Activated effector memory CD4-positive, alpha-beta T cell treated with Interleukin-2 at 50 U/mL for 16 hours (primary cell): ENCODE measurements around the gene SLC47A2.
"Not testable (repeated sequence)": the region's sequence is repeated elsewhere in the genome, so short reads cannot be mapped to it uniquely, and the experiment has no call there.

Source experiments
- DNase-seq: peaks from one replicate; pipeline ENCODE4 v3.0.0-alpha.2; 2020

SLC47A2 gene

GRCh38 chr17:19706791-19707727 is 9.3 kb downstream of the SLC47A2 start:
- no peak for DNase-seq

- no peak for DNase-seq
Observed at GRCh38 chr17:19705771-19706770, 10.3 kb downstream of the SLC47A2 start.

- DNase-seq: no peak
Observed at GRCh38 chr17:19705201-19705600, 11.2 kb downstream of the SLC47A2 start.

GRCh38 chr17:19703828-19704613 is 12.4 kb downstream of the SLC47A2 start:
- no peak for DNase-seq

GRCh38 chr17:19703106-19703827 is 13.1 kb downstream of the SLC47A2 start:
- DNase-seq: no peak

GRCh38 chr17:19702217-19702641 is 14.2 kb downstream of the SLC47A2 start:
- DNase-seq: no peak

GRCh38 chr17:19686400-19687090 is 29.8 kb downstream of the SLC47A2 start:
- no peak for DNase-seq

GRCh38 chr17:19684909-19685580 is 31.3 kb downstream of the SLC47A2 start:
- not testable (repeated sequence) for DNase-seq

- DNase-seq: no peak
Observed at GRCh38 chr17:19683117-19683516, 33.3 kb downstream of the SLC47A2 start.

- DNase-seq: no peak
Observed at GRCh38 chr17:19678581-19679453, 37.6 kb downstream of the SLC47A2 start.

- no peak for DNase-seq
Observed at GRCh38 chr17:19677736-19678379, 38.5 kb downstream of the SLC47A2 start.

- DNase-seq: no peak
Observed at GRCh38 chr17:19676896-19677295, 39.5 kb downstream of the SLC47A2 start.

GRCh38 chr17:19673623-19674022 is 42.8 kb downstream of the SLC47A2 start:
- no peak for DNase-seq

GRCh38 chr17:19672009-19672750 is 44.2 kb downstream of the SLC47A2 start:
- no peak for DNase-seq

GRCh38 chr17:19671433-19671832 is 45.0 kb downstream of the SLC47A2 start:
- no peak for DNase-seq

- no peak for DNase-seq
Observed at GRCh38 chr17:19670908-19671307, 45.5 kb downstream of the SLC47A2 start.

GRCh38 chr17:19669680-19670079 is 46.7 kb downstream of the SLC47A2 start:
- not testable (repeated sequence) for DNase-seq

- DNase-seq: no peak
Observed at GRCh38 chr17:19664821-19665181, 51.6 kb downstream of the SLC47A2 start.
